GM23248 (cell line): ENCODE data around the gene FNDC11.

Experiments used
- EZH2 ChIP-seq: fragments of 200-600 bp; sonication (generic); IDR thresholded peaks from 2 replicates; pipeline ENCODE4 v1.6.1; 2018; ENCODE audit warnings: antibody characterized with exemption, mild to moderate bottlenecking; ENCODE audit not compliant: insufficient read depth, poor library complexity, severe bottlenecking
- EZH2phosphoT487 ChIP-seq: fragments of 200-600 bp; sonication (generic); IDR thresholded peaks from 2 replicates; pipeline ENCODE4 v1.6.1; 2018; ENCODE audit warnings: antibody characterized with exemption, moderate library complexity, mild to moderate bottlenecking, low read depth; ENCODE audit not compliant: insufficient read depth

DNA sequence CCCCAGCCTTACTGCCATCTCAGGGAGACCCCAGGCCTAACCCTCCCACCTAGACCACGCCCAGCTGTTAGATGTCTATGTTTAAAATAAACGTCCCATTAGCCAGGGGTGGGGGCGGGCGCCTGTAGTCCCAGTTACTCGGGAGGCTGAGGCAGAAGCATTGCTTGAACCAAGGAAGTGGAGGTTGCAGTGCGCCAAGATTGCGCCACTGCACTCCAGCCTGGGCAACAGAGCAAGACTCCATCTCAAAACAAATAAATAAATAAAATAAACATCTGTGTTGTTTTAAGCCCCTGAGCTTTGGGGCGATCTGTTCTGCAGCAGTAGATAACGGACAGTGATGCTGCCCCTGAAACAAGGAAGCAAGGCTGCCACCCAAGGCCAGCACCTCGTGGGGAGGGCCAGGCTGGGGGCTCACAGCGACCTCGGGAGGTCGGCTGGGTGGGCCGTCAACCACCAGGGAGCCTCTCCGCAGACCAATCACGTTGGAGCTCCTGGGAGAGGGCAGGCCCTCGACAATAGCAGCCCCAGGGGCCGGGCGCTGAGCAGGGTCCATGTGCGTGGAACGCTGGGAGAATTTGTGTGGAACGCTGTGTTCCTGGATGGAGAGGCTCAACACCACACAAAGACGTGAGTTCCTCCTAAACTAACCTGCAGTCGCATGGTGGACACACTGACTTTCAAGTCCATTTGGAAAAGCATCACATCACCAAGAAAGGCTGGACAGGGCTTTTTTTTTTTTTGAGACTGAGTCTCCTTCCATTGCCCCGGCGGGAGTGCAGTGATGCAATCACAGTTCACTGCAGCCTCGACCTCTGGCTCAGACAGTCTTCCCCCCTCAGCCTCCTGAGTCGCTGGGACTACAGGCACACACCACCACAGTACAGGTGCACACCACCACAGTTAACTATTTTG, 21.1 kb downstream of the FNDC11 start:
- TF ChIP-seq EZH2 (no peak), EZH2phosphoT487 (no peak)
